Measurements from ENCODE around the gene CFAP210. TPM values are rescaled to one million over a fixed set of nuclear protein-coding genes. Genes with fewer than 3 reads are reported as not detected.

The CFAP210 gene
- total and polyA plus RNA-seq, 2 experiments from 2014 or later: 3.7 TPM; not detected in 1

DNA sequence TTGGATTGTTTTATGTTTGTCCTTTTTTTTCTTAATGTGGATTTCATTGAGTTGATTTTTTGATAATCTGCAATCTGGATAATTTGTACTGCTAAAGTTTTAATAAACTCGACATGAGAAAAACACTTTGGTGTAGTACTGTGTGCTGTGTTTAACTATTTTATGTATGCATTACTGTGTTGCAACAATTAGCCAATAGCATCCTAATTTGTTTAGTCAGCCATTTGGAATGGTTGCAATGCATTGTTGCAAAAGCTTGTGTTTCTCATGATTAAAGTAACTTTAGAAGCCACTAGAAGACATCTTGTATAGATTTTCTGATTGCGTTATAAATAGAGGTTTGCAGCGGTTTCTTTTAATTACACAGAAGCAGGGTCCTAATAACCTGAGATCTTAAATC is 56.6 kb downstream of the CFAP210 start:
- H3K4me2 ChIP-seq: no peak overlapping the region
- H3K4me1 ChIP-seq (ENCODE audit: insufficient read depth): no peaks in the 10 kb centered on the region
- no peak overlapping the region for H2AFZ ChIP-seq
- DNase-seq (ENCODE audit: low spot score) (no peak), ATAC-seq (no peak)
- no peak overlapping the region for H3K27ac Mint-ChIP-seq
- peaks cover 4% of the 10 kb centered on the region for H3K36me3 Mint-ChIP-seq (ENCODE audit: low read depth)
- H3K4me3 ChIP-seq: no peak overlapping the region
- no peaks in the 10 kb centered on the region for H3K79me2 ChIP-seq (replicated peaks; ENCODE audit: insufficient read depth)
- no peaks in the 10 kb centered on the region for H3K9me2 ChIP-seq (ENCODE audit: insufficient read depth)
- H3K27me3 Mint-ChIP-seq (ENCODE audit: insufficient read depth, low read depth, poor library complexity): no peaks in the 10 kb centered on the region
- no peaks in the 10 kb centered on the region for H3K4me1 Mint-ChIP-seq
- no peaks in the 10 kb centered on the region for H4K20me1 ChIP-seq (replicated peaks; ENCODE audit: insufficient read depth)
- TF ChIP-seq EZH2phosphoT487 (IDR thresholded peaks at IDR 0.05; ENCODE audit: unreplicated experiment) (no peak), NANOG (IDR thresholded peaks at IDR 0.05; ENCODE audit: borderline replicate concordance) (no peak), CREB1 (CRISPR knock-in tag; IDR thresholded peaks at IDR 0.05; ENCODE audit: low read depth) (no peak), EZH2 (IDR thresholded peaks at IDR 0.05; ENCODE audit: low read depth, unreplicated experiment) (no peak), POLR2AphosphoS5 (IDR thresholded peaks at IDR 0.05; ENCODE audit: low read depth) (no peak), STAT1 (IDR thresholded peaks at IDR 0.05; ENCODE audit: unreplicated experiment) (no peak)
- TF ChIP-seq, protein P1, sequence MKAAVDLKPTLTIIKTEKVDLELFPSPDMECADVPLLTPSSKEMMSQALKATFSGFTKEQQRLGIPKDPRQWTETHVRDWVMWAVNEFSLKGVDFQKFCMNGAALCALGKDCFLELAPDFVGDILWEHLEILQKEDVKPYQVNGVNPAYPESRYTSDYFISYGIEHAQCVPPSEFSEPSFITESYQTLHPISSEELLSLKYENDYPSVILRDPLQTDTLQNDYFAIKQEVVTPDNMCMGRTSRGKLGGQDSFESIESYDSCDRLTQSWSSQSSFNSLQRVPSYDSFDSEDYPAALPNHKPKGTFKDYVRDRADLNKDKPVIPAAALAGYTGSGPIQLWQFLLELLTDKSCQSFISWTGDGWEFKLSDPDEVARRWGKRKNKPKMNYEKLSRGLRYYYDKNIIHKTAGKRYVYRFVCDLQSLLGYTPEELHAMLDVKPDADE (IDR thresholded peaks at IDR 0.05): no peak
- H3K9me3 Mint-ChIP-seq: no peaks in the 10 kb centered on the region
- H3K4me3 Mint-ChIP-seq: no peak overlapping the region
- H3K36me3 ChIP-seq (ENCODE audit: insufficient read depth): peaks cover 22% of the 10 kb centered on the region
- H3F3A ChIP-seq (replicated peaks; ENCODE audit: low read depth): no peaks in the 10 kb centered on the region
- no peak overlapping the region for H3K27ac ChIP-seq (ENCODE audit: low read depth)
- no peaks in the 10 kb centered on the region for H3K27me3 ChIP-seq (ENCODE audit: insufficient read depth)

DNA sequence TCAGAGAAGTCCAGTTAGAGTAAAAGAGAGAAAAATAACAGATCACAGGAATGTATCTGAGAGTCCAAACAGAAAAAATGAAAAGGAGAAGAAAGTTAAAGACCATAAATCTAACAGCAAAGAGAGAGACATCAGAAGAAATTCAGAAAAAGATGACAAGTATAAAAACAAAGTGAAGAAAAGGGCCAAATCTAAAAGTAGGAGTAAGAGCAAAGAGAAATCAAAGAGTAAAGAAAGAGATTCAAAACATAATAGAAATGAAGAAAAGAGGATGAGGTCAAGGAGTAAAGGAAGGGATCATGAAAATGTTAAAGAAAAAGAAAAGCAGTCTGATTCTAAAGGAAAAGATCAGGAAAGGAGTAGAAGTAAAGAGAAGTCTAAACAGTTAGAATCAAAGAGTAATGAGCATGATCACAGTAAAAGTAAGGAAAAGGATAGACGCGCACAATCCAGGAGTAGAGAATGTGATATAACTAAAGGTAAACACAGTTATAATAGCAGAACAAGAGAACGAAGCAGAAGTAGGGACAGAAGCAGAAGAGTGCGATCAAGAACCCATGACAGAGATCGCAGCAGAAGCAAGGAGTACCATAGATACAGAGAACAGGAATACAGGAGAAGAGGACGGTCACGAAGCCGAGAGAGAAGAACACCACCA is 57.6 kb downstream of the CFAP210 start:
- H2AFZ ChIP-seq: no peak overlapping the region
- ATAC-seq (no peak), DNase-seq (ENCODE audit: low spot score) (no peak)
- H3K36me3 Mint-ChIP-seq (ENCODE audit: low read depth): peaks cover 12% of the 10 kb centered on the region
- no peaks in the 10 kb centered on the region for H3K4me1 ChIP-seq (ENCODE audit: insufficient read depth)
- no peaks in the 10 kb centered on the region for H3K9me2 ChIP-seq (ENCODE audit: insufficient read depth)
- no peak overlapping the region for H3K4me2 ChIP-seq
- H3K79me2 ChIP-seq (replicated peaks; ENCODE audit: insufficient read depth): no peaks in the 10 kb centered on the region
- H3K4me1 Mint-ChIP-seq: no peaks in the 10 kb centered on the region
- no peak overlapping the region for H3K27ac Mint-ChIP-seq
- no peaks in the 10 kb centered on the region for H4K20me1 ChIP-seq (replicated peaks; ENCODE audit: insufficient read depth)
- no peaks in the 10 kb centered on the region for H3F3A ChIP-seq (replicated peaks; ENCODE audit: low read depth)
- H3K27ac ChIP-seq (ENCODE audit: low read depth): no peak overlapping the region
- H3K4me3 Mint-ChIP-seq: no peak overlapping the region
- H3K27me3 Mint-ChIP-seq (ENCODE audit: insufficient read depth, low read depth, poor library complexity): no peaks in the 10 kb centered on the region
- H3K36me3 ChIP-seq (ENCODE audit: insufficient read depth): peaks cover 30% of the 10 kb centered on the region
- no peaks in the 10 kb centered on the region for H3K9me3 Mint-ChIP-seq
- H3K27me3 ChIP-seq (ENCODE audit: insufficient read depth): no peaks in the 10 kb centered on the region
- no peak overlapping the region for H3K4me3 ChIP-seq
- TF ChIP-seq, protein P2, sequence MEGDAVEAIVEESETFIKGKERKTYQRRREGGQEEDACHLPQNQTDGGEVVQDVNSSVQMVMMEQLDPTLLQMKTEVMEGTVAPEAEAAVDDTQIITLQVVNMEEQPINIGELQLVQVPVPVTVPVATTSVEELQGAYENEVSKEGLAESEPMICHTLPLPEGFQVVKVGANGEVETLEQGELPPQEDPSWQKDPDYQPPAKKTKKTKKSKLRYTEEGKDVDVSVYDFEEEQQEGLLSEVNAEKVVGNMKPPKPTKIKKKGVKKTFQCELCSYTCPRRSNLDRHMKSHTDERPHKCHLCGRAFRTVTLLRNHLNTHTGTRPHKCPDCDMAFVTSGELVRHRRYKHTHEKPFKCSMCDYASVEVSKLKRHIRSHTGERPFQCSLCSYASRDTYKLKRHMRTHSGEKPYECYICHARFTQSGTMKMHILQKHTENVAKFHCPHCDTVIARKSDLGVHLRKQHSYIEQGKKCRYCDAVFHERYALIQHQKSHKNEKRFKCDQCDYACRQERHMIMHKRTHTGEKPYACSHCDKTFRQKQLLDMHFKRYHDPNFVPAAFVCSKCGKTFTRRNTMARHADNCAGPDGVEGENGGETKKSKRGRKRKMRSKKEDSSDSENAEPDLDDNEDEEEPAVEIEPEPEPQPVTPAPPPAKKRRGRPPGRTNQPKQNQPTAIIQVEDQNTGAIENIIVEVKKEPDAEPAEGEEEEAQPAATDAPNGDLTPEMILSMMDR (conservative IDR thresholded peaks at IDR 0.05; ENCODE audit: low read depth in 2 of 2): no peak
- no peak for TF ChIP-seq ZNF331 (CRISPR knock-in tag; IDR thresholded peaks at IDR 0.05; ENCODE audit: low read depth)
- no peak for TF ChIP-seq POLR2AphosphoS5 (IDR thresholded peaks at IDR 0.05; ENCODE audit: low read depth)
- TF ChIP-seq JUNB (IDR thresholded peaks at IDR 0.05; ENCODE audit: unreplicated experiment): no peak
- TF ChIP-seq, protein P1 (IDR thresholded peaks at IDR 0.05): no peak
- TF ChIP-seq CREB1 (CRISPR knock-in tag; IDR thresholded peaks at IDR 0.05; ENCODE audit: low read depth): no peak
- TF ChIP-seq, protein P3, sequence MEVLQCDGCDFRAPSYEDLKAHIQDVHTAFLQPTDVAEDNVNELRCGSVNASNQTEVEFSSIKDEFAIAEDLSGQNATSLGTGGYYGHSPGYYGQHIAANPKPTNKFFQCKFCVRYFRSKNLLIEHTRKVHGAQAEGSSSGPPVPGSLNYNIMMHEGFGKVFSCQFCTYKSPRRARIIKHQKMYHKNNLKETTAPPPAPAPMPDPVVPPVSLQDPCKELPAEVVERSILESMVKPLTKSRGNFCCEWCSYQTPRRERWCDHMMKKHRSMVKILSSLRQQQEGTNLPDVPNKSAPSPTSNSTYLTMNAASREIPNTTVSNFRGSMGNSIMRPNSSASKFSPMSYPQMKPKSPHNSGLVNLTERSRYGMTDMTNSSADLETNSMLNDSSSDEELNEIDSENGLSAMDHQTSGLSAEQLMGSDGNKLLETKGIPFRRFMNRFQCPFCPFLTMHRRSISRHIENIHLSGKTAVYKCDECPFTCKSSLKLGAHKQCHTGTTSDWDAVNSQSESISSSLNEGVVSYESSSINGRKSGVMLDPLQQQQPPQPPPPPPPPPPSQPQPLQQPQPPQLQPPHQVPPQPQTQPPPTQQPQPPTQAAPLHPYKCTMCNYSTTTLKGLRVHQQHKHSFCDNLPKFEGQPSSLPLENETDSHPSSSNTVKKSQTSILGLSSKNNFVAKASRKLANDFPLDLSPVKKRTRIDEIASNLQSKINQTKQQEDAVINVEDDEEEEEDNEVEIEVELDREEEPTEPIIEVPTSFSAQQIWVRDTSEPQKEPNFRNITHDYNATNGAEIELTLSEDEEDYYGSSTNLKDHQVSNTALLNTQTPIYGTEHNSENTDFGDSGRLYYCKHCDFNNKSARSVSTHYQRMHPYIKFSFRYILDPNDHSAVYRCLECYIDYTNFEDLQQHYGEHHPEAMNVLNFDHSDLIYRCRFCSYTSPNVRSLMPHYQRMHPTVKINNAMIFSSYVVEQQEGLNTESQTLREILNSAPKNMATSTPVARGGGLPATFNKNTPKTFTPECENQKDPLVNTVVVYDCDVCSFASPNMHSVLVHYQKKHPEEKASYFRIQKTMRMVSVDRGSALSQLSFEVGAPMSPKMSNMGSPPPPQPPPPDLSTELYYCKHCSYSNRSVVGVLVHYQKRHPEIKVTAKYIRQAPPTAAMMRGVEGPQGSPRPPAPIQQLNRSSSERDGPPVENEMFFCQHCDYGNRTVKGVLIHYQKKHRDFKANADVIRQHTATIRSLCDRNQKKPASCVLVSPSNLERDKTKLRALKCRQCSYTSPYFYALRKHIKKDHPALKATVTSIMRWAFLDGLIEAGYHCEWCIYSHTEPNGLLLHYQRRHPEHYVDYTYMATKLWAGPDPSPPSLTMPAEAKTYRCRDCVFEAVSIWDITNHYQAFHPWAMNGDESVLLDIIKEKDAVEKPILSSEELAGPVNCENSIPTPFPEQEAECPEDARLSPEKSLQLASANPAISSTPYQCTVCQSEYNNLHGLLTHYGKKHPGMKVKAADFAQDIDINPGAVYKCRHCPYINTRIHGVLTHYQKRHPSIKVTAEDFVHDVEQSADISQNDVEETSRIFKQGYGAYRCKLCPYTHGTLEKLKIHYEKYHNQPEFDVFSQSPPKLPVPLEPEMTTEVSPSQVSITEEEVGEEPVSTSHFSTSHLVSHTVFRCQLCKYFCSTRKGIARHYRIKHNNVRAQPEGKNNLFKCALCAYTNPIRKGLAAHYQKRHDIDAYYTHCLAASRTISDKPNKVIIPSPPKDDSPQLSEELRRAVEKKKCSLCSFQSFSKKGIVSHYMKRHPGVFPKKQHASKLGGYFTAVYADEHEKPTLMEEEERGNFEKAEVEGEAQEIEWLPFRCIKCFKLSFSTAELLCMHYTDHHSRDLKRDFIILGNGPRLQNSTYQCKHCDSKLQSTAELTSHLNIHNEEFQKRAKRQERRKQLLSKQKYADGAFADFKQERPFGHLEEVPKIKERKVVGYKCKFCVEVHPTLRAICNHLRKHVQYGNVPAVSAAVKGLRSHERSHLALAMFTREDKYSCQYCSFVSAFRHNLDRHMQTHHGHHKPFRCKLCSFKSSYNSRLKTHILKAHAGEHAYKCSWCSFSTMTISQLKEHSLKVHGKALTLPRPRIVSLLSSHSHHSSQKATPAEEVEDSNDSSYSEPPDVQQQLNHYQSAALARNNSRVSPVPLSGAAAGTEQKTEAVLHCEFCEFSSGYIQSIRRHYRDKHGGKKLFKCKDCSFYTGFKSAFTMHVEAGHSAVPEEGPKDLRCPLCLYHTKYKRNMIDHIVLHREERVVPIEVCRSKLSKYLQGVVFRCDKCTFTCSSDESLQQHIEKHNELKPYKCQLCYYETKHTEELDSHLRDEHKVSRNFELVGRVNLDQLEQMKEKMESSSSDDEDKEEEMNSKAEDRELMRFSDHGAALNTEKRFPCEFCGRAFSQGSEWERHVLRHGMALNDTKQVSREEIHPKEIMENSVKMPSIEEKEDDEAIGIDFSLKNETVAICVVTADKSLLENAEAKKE (CRISPR knock-in tag; IDR thresholded peaks at IDR 0.05): no peak
- TF ChIP-seq EZH2 (IDR thresholded peaks at IDR 0.05; ENCODE audit: low read depth, unreplicated experiment): no peak
